Activated CD8-positive, alpha-beta T cell treated with anti-CD3 and anti-CD28 coated beads for 36 hours (primary cell): Measurements from ENCODE around the gene RBM17. TPM values are rescaled to one million over a fixed set of nuclear protein-coding genes. Genes with fewer than 3 reads are reported as not detected.

ENCODE experiments used
- ATAC-seq: fragments of 200-7000 bp; cut with Tn5 transposase; one replicate; pipeline ENCODE4 v1.10.0; 2021; ENCODE audit warnings: mild to moderate bottlenecking, moderate library complexity
- CTCF ChIA-PET: fragments of 350-600 bp; sonication (Branson Sonifier 250); formaldehyde crosslinking; loops from one replicate; lab custom pipeline; 2021; ENCODE audit warnings: antibody characterized with exemption; lab: Charles Lee
- POLR2A ChIA-PET: fragments of 350-600 bp; sonication (Branson Sonifier 250); formaldehyde crosslinking; loops from one replicate; lab custom pipeline; 2021; ENCODE audit warnings: antibody characterized with exemption; lab: Charles Lee
- DNase-seq: peaks from one replicate; pipeline ENCODE4 v3.0.0-alpha.2; 2020
- H3K27ac Mint-ChIP-seq: one replicate; pipeline ENCODE4 v1.8.0; 2021; ENCODE audit warnings: mild to moderate bottlenecking, mixed read lengths
- H3K27me3 Mint-ChIP-seq: one replicate; pipeline ENCODE4 v1.8.0; 2021; ENCODE audit warnings: mixed read lengths
- H3K36me3 Mint-ChIP-seq: one replicate; pipeline ENCODE4 v1.8.0; 2021; ENCODE audit warnings: low read depth, mixed read lengths
- H3K4me1 Mint-ChIP-seq: one replicate; pipeline ENCODE4 v1.8.0; 2021; ENCODE audit warnings: low read depth, mixed read lengths
- H3K4me3 Mint-ChIP-seq: one replicate; pipeline ENCODE4 v1.8.0; 2021; ENCODE audit warnings: mild to moderate bottlenecking, moderate library complexity, mixed read lengths
- H3K9me3 Mint-ChIP-seq: one replicate; pipeline ENCODE4 v1.8.0; 2021; ENCODE audit warnings: mixed read lengths
- intact Hi-C: fragments of 100-400 bp; cut with micrococcal nuclease; formaldehyde crosslinking; loops from one replicate; pipeline ENCODE4 v1.10.0; 2022
- total RNA-seq, 2 experiments: library from RNA; stranded (reverse); gene quantifications; one replicate each; pipeline ENCODE4 v1.2.3, GENCODE V29; 2021
- TF ChIP-seq, protein P1 (sequence below): fragments of 200-600 bp; IDR thresholded peaks from one replicate; pipeline ENCODE4 v1.8.0; 2022; ENCODE audit warnings: antibody characterized with exemption, mild to moderate bottlenecking

The RBM17 gene
- total RNA-seq, 2 experiments from 2014 or later: 284 to 285 TPM

DNA sequence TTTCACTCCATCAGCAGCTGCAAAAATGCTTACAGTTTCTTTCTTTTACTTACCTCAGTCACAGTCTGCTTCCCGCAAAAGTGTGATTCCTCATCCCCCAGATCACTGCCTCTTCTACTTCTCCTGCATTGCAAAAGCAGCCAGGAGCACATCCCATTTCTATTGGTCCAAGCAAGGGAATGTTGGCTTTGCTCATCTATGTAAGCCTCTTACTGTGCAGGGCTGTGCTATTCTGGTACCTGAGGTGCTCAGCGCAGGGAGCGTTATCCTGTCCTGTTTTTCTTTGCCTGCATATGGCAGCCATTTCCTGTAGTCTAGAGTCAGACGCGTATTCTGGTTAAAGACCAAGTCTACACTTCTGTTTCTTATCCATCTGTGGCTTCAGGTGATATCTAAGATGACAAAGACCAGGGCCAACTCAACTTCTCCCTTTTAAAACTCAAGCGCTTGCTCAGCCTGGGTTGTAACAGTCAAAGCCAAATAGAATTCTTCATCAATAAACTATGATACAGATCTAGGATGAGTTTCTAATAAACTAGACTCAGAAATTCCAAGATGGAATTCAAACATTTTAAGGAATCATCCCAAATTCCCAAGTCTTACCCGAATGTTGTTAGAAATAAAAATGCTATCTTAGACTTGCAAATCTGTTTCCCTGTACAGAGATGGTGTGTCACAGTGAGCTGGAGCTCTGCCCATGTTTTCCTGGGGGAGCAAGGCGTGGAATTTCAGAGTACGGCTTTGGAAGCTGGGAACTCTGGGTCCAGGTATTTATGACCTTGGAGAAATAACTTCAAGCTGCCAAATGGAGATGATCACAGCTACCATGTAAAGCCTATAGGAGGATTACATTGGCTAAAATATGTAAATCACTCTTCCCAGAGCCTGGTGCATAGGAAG lies 6.1 kb upstream of the RBM17 start:
- DNase-seq: no peak
- TF ChIP-seq, protein P1, sequence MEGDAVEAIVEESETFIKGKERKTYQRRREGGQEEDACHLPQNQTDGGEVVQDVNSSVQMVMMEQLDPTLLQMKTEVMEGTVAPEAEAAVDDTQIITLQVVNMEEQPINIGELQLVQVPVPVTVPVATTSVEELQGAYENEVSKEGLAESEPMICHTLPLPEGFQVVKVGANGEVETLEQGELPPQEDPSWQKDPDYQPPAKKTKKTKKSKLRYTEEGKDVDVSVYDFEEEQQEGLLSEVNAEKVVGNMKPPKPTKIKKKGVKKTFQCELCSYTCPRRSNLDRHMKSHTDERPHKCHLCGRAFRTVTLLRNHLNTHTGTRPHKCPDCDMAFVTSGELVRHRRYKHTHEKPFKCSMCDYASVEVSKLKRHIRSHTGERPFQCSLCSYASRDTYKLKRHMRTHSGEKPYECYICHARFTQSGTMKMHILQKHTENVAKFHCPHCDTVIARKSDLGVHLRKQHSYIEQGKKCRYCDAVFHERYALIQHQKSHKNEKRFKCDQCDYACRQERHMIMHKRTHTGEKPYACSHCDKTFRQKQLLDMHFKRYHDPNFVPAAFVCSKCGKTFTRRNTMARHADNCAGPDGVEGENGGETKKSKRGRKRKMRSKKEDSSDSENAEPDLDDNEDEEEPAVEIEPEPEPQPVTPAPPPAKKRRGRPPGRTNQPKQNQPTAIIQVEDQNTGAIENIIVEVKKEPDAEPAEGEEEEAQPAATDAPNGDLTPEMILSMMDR: no peak
- Mint-ChIP-seq H3K36me3 (peaks cover 10% of the 10 kb centered on the region), H3K27ac (peak overlapping the region; percentile 94), H3K4me3 (peak overlapping the region; percentile 78), H3K4me1 (peaks cover 61% of the 10 kb centered on the region), H3K27me3 (no peaks in the 10 kb centered on the region), H3K9me3 (peaks cover 4% of the 10 kb centered on the region)
- ChIA-PET POLR2A (interaction anchor here (0.8 to 29.2 kb wide), 8 partner anchors 8 to 499 kb away, joined by 3 to 846 read pairs (median 6); partner anchors contain the start of genes IL15RA and IL2RA), CTCF (interaction anchor here (0.7 to 2.7 kb wide), 7 partner anchors 10 to 54 kb away, joined by 3 to 38 read pairs (median 7); no protein-coding TSS in a partner anchor)
- intact Hi-C loops: loop anchor here (10.0 kb wide), 1 partner anchor 268 kb away; the partner anchor contains the start of gene GDI2
- ATAC-seq: no peak

DNA sequence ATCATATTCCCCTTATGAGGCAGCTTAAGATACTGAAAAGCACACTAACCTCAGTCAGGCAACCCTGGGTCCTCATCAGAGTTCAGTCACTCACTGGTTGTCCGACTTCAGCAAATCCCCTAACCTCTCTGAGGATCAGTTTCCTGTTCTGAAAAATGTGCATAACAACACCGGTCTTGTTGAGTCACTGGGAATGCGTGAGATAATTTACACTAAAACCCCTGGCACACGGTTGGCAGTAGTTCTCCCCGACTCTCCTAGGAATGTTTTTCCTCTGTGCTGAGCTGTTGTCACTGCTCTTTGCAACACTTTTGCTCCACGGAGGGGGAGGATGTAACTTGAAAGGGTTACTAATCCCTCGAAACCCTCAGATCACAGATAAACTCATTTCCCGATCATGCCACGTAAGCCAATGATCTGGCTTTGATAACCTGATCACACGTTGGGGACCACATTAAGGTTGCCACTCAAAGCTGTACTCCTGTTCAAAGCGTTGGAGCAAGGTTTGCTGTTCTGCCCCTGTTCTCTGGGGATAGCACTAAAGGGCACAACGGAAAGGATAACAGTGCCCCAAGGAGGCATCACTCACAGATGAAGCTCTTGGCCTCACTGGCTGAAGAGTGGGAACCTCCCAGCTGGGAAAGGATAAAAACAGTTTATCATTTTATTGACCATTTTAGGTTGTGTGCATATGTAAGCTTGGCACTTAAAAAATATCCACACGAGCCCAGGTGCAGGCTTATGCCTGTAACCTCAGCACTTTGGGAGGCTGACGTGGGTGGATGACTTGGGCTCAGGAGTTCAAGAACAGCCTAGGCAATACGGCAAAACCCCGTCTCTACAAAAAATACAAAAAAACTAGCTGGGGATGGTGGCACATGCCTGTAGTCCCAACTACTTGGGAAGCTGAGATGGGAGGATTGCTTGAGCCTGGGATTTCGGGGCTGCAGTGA lies 5.0 kb upstream of the RBM17 start:
- H3K27me3 Mint-ChIP-seq: no peaks in the 10 kb centered on the region

DNA sequence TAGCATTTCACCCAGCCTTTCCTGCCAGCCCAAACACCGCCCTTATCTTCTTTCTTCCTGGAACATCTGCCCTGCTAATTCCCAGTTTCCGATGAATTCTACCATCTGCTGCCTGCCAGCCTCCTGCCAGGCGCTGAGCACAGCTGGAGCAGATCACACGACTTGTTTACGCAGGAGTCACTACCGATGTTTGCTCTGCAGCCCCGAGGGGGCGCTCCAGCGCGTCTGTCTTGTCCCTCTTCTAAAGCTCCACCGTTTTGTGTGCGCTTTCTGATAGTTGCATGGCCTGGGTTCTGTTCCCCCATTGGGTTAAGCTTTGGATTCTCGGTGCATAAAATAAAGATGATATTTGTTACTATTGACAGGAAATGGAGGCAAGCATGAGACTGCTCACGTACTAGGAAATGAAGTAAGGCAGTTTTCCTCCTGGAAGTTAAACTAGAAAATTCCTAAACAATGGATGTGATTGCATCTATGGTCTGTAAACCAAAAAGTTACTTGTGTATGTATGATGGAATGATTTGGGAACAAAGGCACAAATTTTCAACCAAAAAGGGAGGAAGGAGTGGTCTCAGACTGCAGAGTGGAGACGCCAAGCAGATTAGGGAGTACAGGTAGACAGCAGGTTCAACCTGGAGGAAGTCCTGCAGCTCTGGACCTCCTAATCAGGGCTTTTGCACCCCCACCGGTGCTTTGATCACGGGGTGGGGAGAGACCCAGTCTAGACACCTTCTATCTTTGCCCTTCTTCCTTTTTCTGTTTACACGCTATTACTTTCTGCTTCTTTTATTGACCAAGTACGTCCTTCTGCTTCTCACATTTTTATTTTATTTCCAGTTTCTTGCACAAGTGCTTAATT lies 2.2 kb upstream of the RBM17 start:
- intact Hi-C loops: loop anchor here (5.0 to 10.0 kb wide), 2 partner anchors 34 to 272 kb away; partner anchors contain the start of gene GDI2
- no peaks in the 10 kb centered on the region for H3K27me3 Mint-ChIP-seq
- H3K4me3 Mint-ChIP-seq: peak overlapping the region; percentile 62
- DNase-seq (peak; percentile 96), ATAC-seq (peak; percentile 43)
- H3K4me1 Mint-ChIP-seq: peaks cover 67% of the 10 kb centered on the region
- TF ChIP-seq, protein P1: peak; percentile 95
- peaks cover 4% of the 10 kb centered on the region for H3K9me3 Mint-ChIP-seq
- peaks cover 30% of the 10 kb centered on the region for H3K36me3 Mint-ChIP-seq
- H3K27ac Mint-ChIP-seq: peak overlapping the region; percentile 88
- ChIA-PET CTCF (interaction anchor here (0.9 to 3.4 kb wide), 34 partner anchors 10 to 507 kb away, joined by 3 to 118 read pairs (median 4); partner anchors contain the start of genes IL2RA and PFKFB3), POLR2A (interaction anchor here (0.6 to 29.2 kb wide), 9 partner anchors 9 to 574 kb away, joined by 3 to 846 read pairs (median 3); partner anchors contain the start of genes IL2RA and PFKFB3)

More for the DNA sequence above, 5.0 kb upstream of the RBM17 start:
- DNase-seq: peak; percentile 88
- intact Hi-C loops: loop anchor here (2.0 to 10.0 kb wide), 2 partner anchors 15 to 269 kb away; partner anchors contain the start of gene GDI2
- Mint-ChIP-seq H3K9me3 (peaks cover 4% of the 10 kb centered on the region), H3K4me1 (peaks cover 68% of the 10 kb centered on the region), H3K4me3 (peak overlapping the region; percentile 78), H3K36me3 (peaks cover 10% of the 10 kb centered on the region), H3K27ac (peak overlapping the region; percentile 94)
- ChIA-PET CTCF (interaction anchor here (0.6 to 2.7 kb wide), 14 partner anchors 11 to 318 kb away, joined by 3 to 38 read pairs (median 4); partner anchors contain the start of genes IL2RA and PFKFB3), POLR2A (interaction anchor here (0.6 to 29.2 kb wide), 13 partner anchors 9 to 498 kb away, joined by 3 to 846 read pairs (median 4); partner anchors contain the start of genes IL15RA and IL2RA)
- peak; percentile 72 for ATAC-seq
- TF ChIP-seq, protein P1: no peak
